RWPE2 (cell line): ENCODE data around the gene H6PD.

Source experiments
- ATAC-seq: fragments of 200-7000 bp; cut with Tn5 transposase; 3 replicates; pipeline ENCODE4 v1.9.1; 2021; ENCODE audit warnings: low read depth
- DNase-seq: peaks from one replicate; pipeline ENCODE4 v3.0.0-alpha.2; 2020; ENCODE audit warnings: low spot score
- H3K27ac ChIP-seq: fragments of 450-650 bp; 2 replicates; pipeline ENCODE4 v1.5.1; 2017; ENCODE audit warnings: mild to moderate bottlenecking; ENCODE audit not compliant: poor library complexity, severe bottlenecking
- H3K27me3 ChIP-seq: fragments of 250-450 bp; sonication (Bioruptor Pico); 2 replicates; pipeline ENCODE4 v1.5.1; 2021; ENCODE audit warnings: mild to moderate bottlenecking, moderate library complexity; ENCODE audit not compliant: insufficient read depth, poor library complexity, severe bottlenecking
- H3K36me3 ChIP-seq: fragments of 250-450 bp; sonication (Bioruptor Pico); 2 replicates; pipeline ENCODE4 v1.5.1; 2020; ENCODE audit warnings: low read depth, mild to moderate bottlenecking, moderate library complexity
- H3K4me1 ChIP-seq: fragments of 250-450 bp; sonication (Bioruptor Pico); 2 replicates; pipeline ENCODE4 v1.5.1; 2021; ENCODE audit warnings: mild to moderate bottlenecking, moderate library complexity; ENCODE audit not compliant: insufficient read depth, poor library complexity, severe bottlenecking
- H3K4me3 ChIP-seq: fragments of 250-450 bp; sonication (Bioruptor Pico); 2 replicates; pipeline ENCODE4 v1.5.1; 2021; ENCODE audit warnings: mild to moderate bottlenecking, moderate library complexity; ENCODE audit not compliant: severe bottlenecking
- H3K9me3 ChIP-seq: fragments of 250-450 bp; sonication (Bioruptor Pico); 2 replicates; pipeline ENCODE4 v1.5.1; 2021; ENCODE audit warnings: mild to moderate bottlenecking, moderate library complexity; ENCODE audit not compliant: severe bottlenecking
- CTCF ChIP-seq: fragments of 450-650 bp; IDR thresholded peaks from one replicate; pipeline ENCODE4 v1.5.1; 2017; ENCODE audit warnings: mild to moderate bottlenecking, moderate library complexity; ENCODE audit not compliant: poor library complexity, severe bottlenecking

H6PD gene

GRCh38 chr1:9246841-9247785 is 12.5 kb downstream of the H6PD start:
- H3K4me1 ChIP-seq, result no peaks in the 10 kb centered on the region
- no peak for TF ChIP-seq CTCF
- H3K4me3 ChIP-seq, result no peak overlapping the region
- DNase-seq, result no peak
- no peak for ATAC-seq
- H3K36me3 ChIP-seq, result no peaks in the 10 kb centered on the region
- no peaks in the 10 kb centered on the region for H3K9me3 ChIP-seq
- H3K27me3 ChIP-seq, result no peaks in the 10 kb centered on the region
- no peak overlapping the region for H3K27ac ChIP-seq

- H3K9me3 ChIP-seq, result no peaks in the 10 kb centered on the region
- DNase-seq, result no peak
- no peaks in the 10 kb centered on the region for H3K4me1 ChIP-seq
- ATAC-seq, result no peak
- no peak for TF ChIP-seq CTCF
- no peak overlapping the region for H3K4me3 ChIP-seq
- no peaks in the 10 kb centered on the region for H3K36me3 ChIP-seq
- no peaks in the 10 kb centered on the region for H3K27me3 ChIP-seq
- no peak overlapping the region for H3K27ac ChIP-seq
These were observed 13.3 kb downstream of the H6PD start for GRCh38 chr1:9247894-9248293.

GRCh38 chr1:9248341-9249262 is 14.0 kb downstream of the H6PD start:
- ATAC-seq (no peak), DNase-seq (no peak)
- Histone ChIP-seq H3K27ac (no peak overlapping the region), H3K4me3 (no peak overlapping the region), H3K36me3 (no peaks in the 10 kb centered on the region), H3K27me3 (no peaks in the 10 kb centered on the region), H3K4me1 (no peaks in the 10 kb centered on the region), H3K9me3 (no peaks in the 10 kb centered on the region)
- TF ChIP-seq CTCF, result no peak

GRCh38 chr1:9249263-9249533 is 14.6 kb downstream of the H6PD start:
- ATAC-seq, result no peak
- DNase-seq, result no peak
- H3K9me3 ChIP-seq, result no peaks in the 10 kb centered on the region
- TF ChIP-seq CTCF, result no peak
- H3K27me3 ChIP-seq, result no peaks in the 10 kb centered on the region
- H3K36me3 ChIP-seq, result no peaks in the 10 kb centered on the region
- H3K4me3 ChIP-seq, result no peak overlapping the region
- H3K4me1 ChIP-seq, result no peaks in the 10 kb centered on the region
- H3K27ac ChIP-seq, result no peak overlapping the region
